T-cell (primary cell): Measurements from ENCODE around the gene SLC38A10. TPM values are rescaled to one million over a fixed set of nuclear protein-coding genes. Genes with fewer than 3 reads are reported as not detected.

ENCODE experiments used
- ATAC-seq, 4 experiments: fragments of 200-7000 bp in 3 of 4; fragments of 150-1000 bp in 1 of 4; cut with Tn5 transposase; replicated peaks in 1 of 4; 1 replicate in 3 of 4; 2 replicates in 1 of 4; pipeline ENCODE4 v1.10.0; 2021; ENCODE audit warnings: moderate library complexity in 3 of 4, mild to moderate bottlenecking in 2 of 4, moderate number of reproducible peaks in 1 of 4
- CTCF ChIA-PET, 2 donors: fragments of 300-600 bp; sonication (Branson Sonifier 250); formaldehyde crosslinking; loops; one replicate each; lab custom pipeline; 2022; ENCODE audit warnings: antibody characterized with exemption in 2 of 2; lab: Charles Lee
- POLR2A ChIA-PET, 2 donors: fragments of 300-600 bp; sonication (Branson Sonifier 250); formaldehyde crosslinking; loops; one replicate each; lab custom pipeline; 2022; ENCODE audit warnings: antibody characterized with exemption in 2 of 2; lab: Charles Lee
- DNase-seq, 35 experiments: peaks; one replicate each; pipeline versions ENCODE4 v3.0.0 to v3.0.0-alpha.2; 2013 to 2023
- H3K27ac ChIP-seq: one replicate; pipeline ENCODE4 v1.5.1; 2013; ENCODE audit warnings: low read length
- H3K27me3 ChIP-seq, 2 experiments: replicated peaks in 1 of 2; 1 replicate in 1 of 2; 2 replicates in 1 of 2; pipeline versions ENCODE4 v1.6.1 to v1.7.0; 2013; ENCODE audit warnings: low read length in 1 of 2, mixed read lengths in 1 of 2; ENCODE audit not compliant: control insufficient read depth in 2 of 2, insufficient read depth in 2 of 2; ENCODE audit errors: extremely low read depth in 1 of 2
- H3K36me3 ChIP-seq, 2 donors: 1 replicate in 1 of 2; 2 replicates in 1 of 2; pipeline versions ENCODE4 v1.6.1 to v1.7.0; 2013; ENCODE audit warnings: low read length in 1 of 2; ENCODE audit not compliant: control insufficient read depth in 2 of 2, insufficient read depth in 1 of 2; ENCODE audit errors: extremely low read depth in 1 of 2
- H3K4me1 ChIP-seq, 2 experiments: 1 replicate in 1 of 2; 2 replicates in 1 of 2; pipeline versions ENCODE4 v1.6.1 to v1.7.0; 2013; ENCODE audit warnings: low read length in 2 of 2, mixed read lengths in 1 of 2; ENCODE audit not compliant: insufficient read depth in 2 of 2, control insufficient read depth in 1 of 2; ENCODE audit errors: extremely low read depth in 1 of 2
- H3K4me3 ChIP-seq, 2 donors: 1 replicate in 1 of 2; 2 replicates in 1 of 2; pipeline versions ENCODE4 v1.5.1 to v1.7.0; 2013; ENCODE audit warnings: mild to moderate bottlenecking in 2 of 2, low read length in 1 of 2, moderate library complexity in 1 of 2; ENCODE audit not compliant: control insufficient read depth in 1 of 2; ENCODE audit errors: extremely low read depth in 1 of 2
- H3K9me3 ChIP-seq: 2 replicates; pipeline ENCODE4 v1.7.0; 2013
- H3K27ac Mint-ChIP-seq, 2 donors: one replicate each; pipeline ENCODE4 v1.8.0; 2020 to 2021; ENCODE audit warnings: mild to moderate bottlenecking in 2 of 2, mixed read lengths in 2 of 2
- H3K27me3 Mint-ChIP-seq, 2 donors: one replicate each; pipeline ENCODE4 v1.8.0; 2021 to 2022; ENCODE audit warnings: mixed read lengths in 2 of 2
- H3K36me3 Mint-ChIP-seq: one replicate; pipeline ENCODE4 v1.8.0; 2021; ENCODE audit warnings: mixed read lengths
- H3K4me1 Mint-ChIP-seq, 3 donors: one replicate each; pipeline ENCODE4 v1.8.0; 2020 to 2022; ENCODE audit warnings: mixed read lengths in 3 of 3, mild to moderate bottlenecking in 1 of 3
- H3K4me3 Mint-ChIP-seq, 3 donors: one replicate each; pipeline ENCODE4 v1.8.0; 2020 to 2022; ENCODE audit warnings: mild to moderate bottlenecking in 3 of 3, mixed read lengths in 3 of 3, moderate library complexity in 3 of 3
- H3K9me3 Mint-ChIP-seq, 3 donors: one replicate each; pipeline ENCODE4 v1.8.0; 2020 to 2022; ENCODE audit warnings: mixed read lengths in 3 of 3
- WGBS: methylation state at CpG from one replicate; pipeline ENCODE4 v1.1.5; 2013; ENCODE audit warnings: missing lambda C conversion rate; ENCODE audit not compliant: insufficient coverage; 5-methylcytosine and 5-hydroxymethylcytosine counted together
- total RNA-seq, 35 experiments: library from RNA in 6 of 35; stranded (reverse) in 6 of 35; fragments of 120-200 nt in 1 of 35; gene quantifications; one replicate each; pipeline versions ENCODE4 v1.2.1 to v1.2.4 and lab custom pipeline; 2013 to 2026

Gene SLC38A10
- total RNA-seq, 5 donors from 2014 or later (not counting 1 experiment from before 2014, with no cell fraction given) = 52.8 to 95.2 (median 82.3) TPM

- Mint-ChIP-seq H3K9me3 (no peaks in the 10 kb centered on the region), H3K27me3 (peaks cover 19 to 40% of the 10 kb centered on the region in 2 donors), H3K4me3 (no peak overlapping the region), H3K27ac (no peak overlapping the region), H3K36me3 (no peaks in the 10 kb centered on the region), H3K4me1 (peaks cover 0 to 2% (median 0%) of the 10 kb centered on the region in 3 donors)
- no peaks in the 10 kb centered on the region for H3K36me3 ChIP-seq
- ChIA-PET CTCF (no interaction called here), POLR2A (no interaction called here)
- H3K9me3 ChIP-seq = no peaks in the 10 kb centered on the region
- H3K27me3 ChIP-seq = peaks cover 0 to 93% of the 10 kb centered on the region in 2 experiments
- peaks cover 0 to 10% of the 10 kb centered on the region in 2 experiments for H3K4me1 ChIP-seq
- WGBS = 83% methylated on average over 17 of the region's 17 CpGs
- DNase-seq (no peak), ATAC-seq (no peak)
- no peak overlapping the region for H3K27ac ChIP-seq
- H3K4me3 ChIP-seq = no peak overlapping the region
These were observed 36.5 kb upstream of the SLC38A10 start for GRCh38 chr17:81331527-81332043.

- ChIA-PET POLR2A (no interaction called here), CTCF (no interaction called here)
- H3K9me3 ChIP-seq = no peaks in the 10 kb centered on the region
- Mint-ChIP-seq H3K4me1 (peaks cover 0 to 2% (median 0%) of the 10 kb centered on the region in 3 donors), H3K4me3 (no peak overlapping the region), H3K36me3 (no peaks in the 10 kb centered on the region), H3K9me3 (no peaks in the 10 kb centered on the region), H3K27ac (no peak overlapping the region), H3K27me3 (peaks cover 14 to 40% of the 10 kb centered on the region in 2 donors)
- H3K4me1 ChIP-seq = peaks cover 0 to 10% of the 10 kb centered on the region in 2 experiments
- H3K4me3 ChIP-seq = no peak overlapping the region
- no peaks in the 10 kb centered on the region for H3K36me3 ChIP-seq
- DNase-seq (no peak), ATAC-seq (no peak)
- H3K27ac ChIP-seq = no peak overlapping the region
- peaks cover 0 to 89% of the 10 kb centered on the region in 2 experiments for H3K27me3 ChIP-seq
- 82% methylated on average over 10 of the region's 10 CpGs for WGBS
These were observed 35.8 kb upstream of the SLC38A10 start for GRCh38 chr17:81330884-81331245.

GRCh38 chr17:81329927-81330883, 35.1 kb upstream of the SLC38A10 start:
- DNase-seq (no peak), ATAC-seq (no peak)
- Histone ChIP-seq H3K27ac (no peak overlapping the region), H3K4me1 (peaks cover 0 to 10% of the 10 kb centered on the region in 2 experiments), H3K36me3 (no peaks in the 10 kb centered on the region), H3K4me3 (no peak overlapping the region), H3K9me3 (no peaks in the 10 kb centered on the region), H3K27me3 (peaks cover 0 to 89% of the 10 kb centered on the region in 2 experiments)
- H3K27ac Mint-ChIP-seq = no peak overlapping the region
- no peaks in the 10 kb centered on the region for H3K9me3 Mint-ChIP-seq
- ChIA-PET CTCF (no interaction called here), POLR2A (no interaction called here)
- no peak overlapping the region for H3K4me3 Mint-ChIP-seq
- no peaks in the 10 kb centered on the region for H3K36me3 Mint-ChIP-seq
- H3K27me3 Mint-ChIP-seq = peaks cover 10 to 35% of the 10 kb centered on the region in 2 donors
- WGBS = 81% methylated on average over 21 of the region's 23 CpGs
- peaks cover 0 to 2% (median 0%) of the 10 kb centered on the region in 3 donors for H3K4me1 Mint-ChIP-seq

- ATAC-seq = no peak
- no peak for DNase-seq
These were observed 34.1 kb upstream of the SLC38A10 start for GRCh38 chr17:81328978-81329926.

GRCh38 chr17:81328489-81328888, 33.4 kb upstream of the SLC38A10 start:
- Histone ChIP-seq H3K4me1 (peaks cover 0 to 10% of the 10 kb centered on the region in 2 experiments), H3K27ac (no peak overlapping the region), H3K9me3 (no peaks in the 10 kb centered on the region), H3K4me3 (no peak overlapping the region), H3K36me3 (no peaks in the 10 kb centered on the region), H3K27me3 (peaks cover 0 to 81% of the 10 kb centered on the region in 2 experiments)
- POLR2A ChIA-PET = no interaction called here
- WGBS = 90% methylated on average over 11 of the region's 14 CpGs
- ATAC-seq (no peak), DNase-seq (no peak)
- Mint-ChIP-seq H3K27ac (no peak overlapping the region), H3K4me1 (peaks cover 0 to 2% (median 0%) of the 10 kb centered on the region in 3 donors), H3K36me3 (no peaks in the 10 kb centered on the region), H3K4me3 (no peak overlapping the region), H3K27me3 (peaks cover 10 to 32% of the 10 kb centered on the region in 2 donors), H3K9me3 (no peaks in the 10 kb centered on the region)
- CTCF ChIA-PET = no interaction called here

More at GRCh38 chr17:81328978-81329926, 34.1 kb upstream of the SLC38A10 start:
- 55% methylated on average over 17 of the region's 28 CpGs for whole genome bisulfite sequencing
- H3K36me3 ChIP-seq = no peaks in the 10 kb centered on the region
- H3K9me3 ChIP-seq = no peaks in the 10 kb centered on the region
- ChIA-PET CTCF (no interaction called here), POLR2A (no interaction called here)
- Mint-ChIP-seq H3K27ac (no peak overlapping the region), H3K27me3 (peaks cover 10 to 35% of the 10 kb centered on the region in 2 donors), H3K4me1 (peaks cover 0 to 2% (median 0%) of the 10 kb centered on the region in 3 donors), H3K9me3 (no peaks in the 10 kb centered on the region), H3K4me3 (no peak overlapping the region), H3K36me3 (no peaks in the 10 kb centered on the region)
- no peak overlapping the region for H3K4me3 ChIP-seq
- H3K27me3 ChIP-seq = peaks cover 0 to 82% of the 10 kb centered on the region in 2 experiments
- peaks cover 0 to 10% of the 10 kb centered on the region in 2 experiments for H3K4me1 ChIP-seq
- H3K27ac ChIP-seq = no peak overlapping the region
